ENCODE data around the gene NCR2.

- TF ChIP-seq CTCF (conservative IDR thresholded peaks at IDR 0.05; ENCODE audit: low read length), result no peak
- no peak for TF ChIP-seq EZH2phosphoT487 (IDR thresholded peaks at IDR 0.05; ENCODE audit: borderline replicate concordance, low read depth, low read length)
Observed at GRCh38 chr6:41315203-41315602, 20.2 kb upstream of the NCR2 start.

Measured in OCI-LY7 (cell line).